SK-N-SH treated with all-trans-retinoic acid at 6 μM for 48 hours (cell line): ENCODE data around the gene GRIK1.

Experiments used
- ATAC-seq: fragments of 200-7000 bp; cut with Tn5 transposase; 3 replicates; pipeline ENCODE4 v1.9.1; 2020; ENCODE audit warnings: mild to moderate bottlenecking, moderate library complexity
- BACH2 ChIP-seq: fragments of 250-450 bp; sonication (Bioruptor Pico); IDR thresholded peaks from 2 replicates; pipeline ENCODE4 v1.9.0; 2021; ENCODE audit warnings: mild to moderate bottlenecking, borderline replicate concordance
- CREB5 ChIP-seq: fragments of 250-450 bp; sonication (Bioruptor Pico); IDR thresholded peaks from 2 replicates; pipeline ENCODE4 v1.5.1; 2020; ENCODE audit warnings: low read depth, mild to moderate bottlenecking, moderate library complexity
- CSDC2 ChIP-seq: fragments of 250-450 bp; sonication (Bioruptor Pico); IDR thresholded peaks from 2 replicates; pipeline ENCODE4 v1.5.0; 2020; ENCODE audit warnings: mild to moderate bottlenecking, moderate library complexity
- GLIS3 ChIP-seq: fragments of 250-450 bp; sonication (Bioruptor Pico); IDR thresholded peaks from 2 replicates; pipeline ENCODE4 v1.5.0; 2020; ENCODE audit warnings: mild to moderate bottlenecking, moderate library complexity
- ISL1 ChIP-seq: fragments of 250-450 bp; sonication (Bioruptor Pico); IDR thresholded peaks from 2 replicates; pipeline ENCODE4 v2.1.2; 2022; ENCODE audit warnings: mild to moderate bottlenecking, moderate library complexity
- OSR1 ChIP-seq: fragments of 250-450 bp; sonication (Bioruptor Pico); IDR thresholded peaks from 2 replicates; pipeline ENCODE4 v1.8.0; 2022; ENCODE audit warnings: moderate library complexity, mild to moderate bottlenecking, inconsistent platforms
- POU6F1 ChIP-seq: fragments of 250-450 bp; sonication (Bioruptor Pico); IDR thresholded peaks from 2 replicates; pipeline ENCODE4 v1.8.0; 2021; ENCODE audit warnings: low read depth, mild to moderate bottlenecking, moderate library complexity, borderline replicate concordance
- PPARA ChIP-seq: fragments of 250-450 bp; sonication (Bioruptor Pico); IDR thresholded peaks from 2 replicates; pipeline ENCODE4 v1.5.0; 2020; ENCODE audit warnings: mild to moderate bottlenecking, borderline replicate concordance
- RARB ChIP-seq: fragments of 250-450 bp; sonication (Bioruptor Pico); IDR thresholded peaks from 2 replicates; pipeline ENCODE4 v1.8.0; 2021; ENCODE audit warnings: mild to moderate bottlenecking, moderate library complexity
- SNAI2 ChIP-seq: fragments of 250-450 bp; sonication (Bioruptor Pico); IDR thresholded peaks from 2 replicates; pipeline ENCODE4 v1.5.0; 2020; ENCODE audit warnings: mild to moderate bottlenecking, moderate library complexity
- TCF4 ChIP-seq: fragments of 250-450 bp; sonication (Bioruptor Pico); IDR thresholded peaks from 2 replicates; pipeline ENCODE4 v1.8.0; 2021; ENCODE audit warnings: mild to moderate bottlenecking, moderate library complexity, borderline replicate concordance
- TOX ChIP-seq: fragments of 250-450 bp; sonication (Bioruptor Pico); IDR thresholded peaks from 2 replicates; pipeline ENCODE4 v1.8.0; 2021; ENCODE audit warnings: mild to moderate bottlenecking, moderate library complexity, borderline replicate concordance
- ZC3H10 ChIP-seq: fragments of 250-450 bp; sonication (Bioruptor Pico); IDR thresholded peaks from 2 replicates; pipeline ENCODE4 v1.5.1; 2021; ENCODE audit warnings: mild to moderate bottlenecking, moderate library complexity
- ZFP3 ChIP-seq: fragments of 250-450 bp; sonication (Bioruptor Pico); IDR thresholded peaks from 2 replicates; pipeline ENCODE4 v1.5.0; 2020; ENCODE audit warnings: mild to moderate bottlenecking, moderate library complexity
- ZFP30 ChIP-seq: fragments of 450-650 bp; formaldehyde crosslinking; IDR thresholded peaks from 2 replicates; pipeline ENCODE4 v1.5.0; 2022; ENCODE audit warnings: mild to moderate bottlenecking, moderate library complexity
- ZNF70 ChIP-seq: fragments of 450-650 bp; formaldehyde crosslinking; IDR thresholded peaks from 2 replicates; pipeline ENCODE4 v1.5.0; 2020; ENCODE audit warnings: mild to moderate bottlenecking, moderate library complexity
- TF ChIP-seq, protein P1 (sequence below): fragments of 250-450 bp; sonication (Bioruptor Pico); IDR thresholded peaks from 2 replicates; pipeline ENCODE4 v1.5.1; 2021; ENCODE audit warnings: mild to moderate bottlenecking, moderate library complexity
- TF ChIP-seq, protein P2 (sequence below): fragments of 250-450 bp; sonication (Bioruptor Pico); IDR thresholded peaks from 2 replicates; pipeline ENCODE4 v1.8.0; 2020; ENCODE audit warnings: mild to moderate bottlenecking, moderate library complexity, borderline replicate concordance

GRIK1 gene

GRCh38 chr21:29546071-29546470 is 393.7 kb downstream of the GRIK1 start:
- no peak for TF ChIP-seq CSDC2 (CRISPR knock-in tag)
- no peak for TF ChIP-seq ZFP30 (CRISPR knock-in tag)
- no peak for TF ChIP-seq TCF4 (CRISPR knock-in tag)
- no peak for TF ChIP-seq BACH2 (CRISPR knock-in tag)
- TF ChIP-seq GLIS3 (CRISPR knock-in tag) = no peak
- TF ChIP-seq POU6F1 (CRISPR knock-in tag) = no peak
- ATAC-seq = no peak

GRCh38 chr21:29540289-29540688 is 399.5 kb downstream of the GRIK1 start:
- ATAC-seq = no peak
- TF ChIP-seq TOX (CRISPR knock-in tag) = no peak
- TF ChIP-seq TCF4 (CRISPR knock-in tag) = no peak
- no peak for TF ChIP-seq CREB5 (CRISPR knock-in tag)
- TF ChIP-seq PPARA (CRISPR knock-in tag) = no peak
- no peak for TF ChIP-seq GLIS3 (CRISPR knock-in tag)
- no peak for TF ChIP-seq SNAI2 (CRISPR knock-in tag)
- no peak for TF ChIP-seq CSDC2 (CRISPR knock-in tag)
- TF ChIP-seq, protein P1, sequence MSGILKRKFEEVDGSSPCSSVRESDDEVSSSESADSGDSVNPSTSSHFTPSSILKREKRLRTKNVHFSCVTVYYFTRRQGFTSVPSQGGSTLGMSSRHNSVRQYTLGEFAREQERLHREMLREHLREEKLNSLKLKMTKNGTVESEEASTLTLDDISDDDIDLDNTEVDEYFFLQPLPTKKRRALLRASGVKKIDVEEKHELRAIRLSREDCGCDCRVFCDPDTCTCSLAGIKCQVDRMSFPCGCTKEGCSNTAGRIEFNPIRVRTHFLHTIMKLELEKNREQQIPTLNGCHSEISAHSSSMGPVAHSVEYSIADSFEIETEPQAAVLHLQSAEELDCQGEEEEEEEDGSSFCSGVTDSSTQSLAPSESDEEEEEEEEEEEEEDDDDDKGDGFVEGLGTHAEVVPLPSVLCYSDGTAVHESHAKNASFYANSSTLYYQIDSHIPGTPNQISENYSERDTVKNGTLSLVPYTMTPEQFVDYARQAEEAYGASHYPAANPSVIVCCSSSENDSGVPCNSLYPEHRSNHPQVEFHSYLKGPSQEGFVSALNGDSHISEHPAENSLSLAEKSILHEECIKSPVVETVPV (CRISPR knock-in tag) = no peak
- no peak for TF ChIP-seq OSR1
- TF ChIP-seq ZFP30 (CRISPR knock-in tag) = no peak

DNA sequence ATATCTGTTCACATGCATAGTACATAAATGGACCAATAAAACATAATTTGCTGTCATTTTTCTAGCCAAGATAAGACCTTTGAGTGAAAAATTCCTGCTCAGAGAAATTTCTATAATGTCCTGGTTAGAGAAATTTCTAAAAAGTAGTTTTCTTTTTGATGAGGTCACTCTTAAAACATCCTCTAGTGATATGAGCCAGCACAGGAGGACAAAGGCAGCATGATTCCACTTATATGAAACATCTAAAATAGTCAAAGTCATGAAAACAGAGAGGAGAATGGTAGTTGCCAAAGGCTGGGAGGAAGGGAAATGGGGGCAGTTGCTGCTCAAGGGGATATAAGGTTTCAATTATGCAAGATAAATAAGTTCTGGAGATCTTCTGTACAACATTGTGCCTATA is 401.7 kb downstream of the GRIK1 start:
- TF ChIP-seq PPARA (CRISPR knock-in tag) = no peak
- no peak for TF ChIP-seq ZNF70 (CRISPR knock-in tag)
- TF ChIP-seq RARB (CRISPR knock-in tag) = no peak
- peak; percentile 6; the same call in 1 of the 2 replicates for TF ChIP-seq ZFP30 (CRISPR knock-in tag)
- TF ChIP-seq ZC3H10 (CRISPR knock-in tag) = no peak
- TF ChIP-seq TCF4 (CRISPR knock-in tag) = no peak
- TF ChIP-seq CSDC2 (CRISPR knock-in tag) = no peak
- no peak for TF ChIP-seq TOX (CRISPR knock-in tag)
- no peak for TF ChIP-seq GLIS3 (CRISPR knock-in tag)
- TF ChIP-seq ISL1 (CRISPR knock-in tag) = peak; percentile 84
- ATAC-seq = peak; percentile 45; the same call in 2 of the 3 replicates

DNA sequence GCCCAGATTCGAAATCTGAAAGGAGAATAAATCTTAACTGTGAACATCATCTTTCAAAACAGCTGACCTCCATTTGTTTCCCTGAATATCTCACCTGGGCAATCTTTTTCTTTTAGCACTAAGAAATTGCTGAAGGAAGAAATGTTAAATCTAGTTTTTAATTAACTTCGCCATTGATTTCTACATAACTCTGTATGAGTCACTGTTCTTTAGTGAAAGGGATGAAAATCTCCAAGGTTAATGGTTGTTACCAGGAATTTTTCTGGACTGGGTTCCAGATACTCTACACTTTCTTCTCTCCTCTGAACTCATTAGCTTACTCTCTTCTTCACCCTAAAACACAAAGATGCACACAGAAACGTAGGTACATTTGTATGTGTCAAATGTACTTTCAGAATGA is 405.3 kb downstream of the GRIK1 start:
- ATAC-seq = no peak
- TF ChIP-seq ZC3H10 (CRISPR knock-in tag) (no peak), ZNF70 (CRISPR knock-in tag) (no peak), SNAI2 (CRISPR knock-in tag) (no peak), ISL1 (CRISPR knock-in tag) (no peak)

GRCh38 chr21:29529139-29529538 is 410.7 kb downstream of the GRIK1 start:
- ATAC-seq = no peak
- TF ChIP-seq, protein P2, sequence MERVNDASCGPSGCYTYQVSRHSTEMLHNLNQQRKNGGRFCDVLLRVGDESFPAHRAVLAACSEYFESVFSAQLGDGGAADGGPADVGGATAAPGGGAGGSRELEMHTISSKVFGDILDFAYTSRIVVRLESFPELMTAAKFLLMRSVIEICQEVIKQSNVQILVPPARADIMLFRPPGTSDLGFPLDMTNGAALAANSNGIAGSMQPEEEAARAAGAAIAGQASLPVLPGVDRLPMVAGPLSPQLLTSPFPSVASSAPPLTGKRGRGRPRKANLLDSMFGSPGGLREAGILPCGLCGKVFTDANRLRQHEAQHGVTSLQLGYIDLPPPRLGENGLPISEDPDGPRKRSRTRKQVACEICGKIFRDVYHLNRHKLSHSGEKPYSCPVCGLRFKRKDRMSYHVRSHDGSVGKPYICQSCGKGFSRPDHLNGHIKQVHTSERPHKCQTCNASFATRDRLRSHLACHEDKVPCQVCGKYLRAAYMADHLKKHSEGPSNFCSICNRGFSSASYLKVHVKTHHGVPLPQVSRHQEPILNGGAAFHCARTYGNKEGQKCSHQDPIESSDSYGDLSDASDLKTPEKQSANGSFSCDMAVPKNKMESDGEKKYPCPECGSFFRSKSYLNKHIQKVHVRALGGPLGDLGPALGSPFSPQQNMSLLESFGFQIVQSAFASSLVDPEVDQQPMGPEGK = no peak
- no peak for TF ChIP-seq ZFP30 (CRISPR knock-in tag)
- TF ChIP-seq ZFP3 (CRISPR knock-in tag) = no peak
- TF ChIP-seq TCF4 (CRISPR knock-in tag) = no peak
- TF ChIP-seq, protein P1 (CRISPR knock-in tag) = no peak
- TF ChIP-seq CREB5 (CRISPR knock-in tag) = no peak
